Neural cell (in vitro differentiated cells): ENCODE measurements around the gene GRM1.

ENCODE experiments used
- CTCF ChIP-seq: fragments of 450-650 bp; IDR thresholded peaks from 2 replicates; pipeline ENCODE4 v1.5.1; 2014; ENCODE audit warnings: antibody characterized with exemption, mild to moderate bottlenecking, moderate library complexity; ENCODE audit not compliant: poor library complexity, severe bottlenecking
- EZH2 ChIP-seq: fragments of 200-600, 300-800 bp; shearing (Covaris generic), sonication (generic); IDR thresholded peaks from 2 replicates; pipeline ENCODE4 v1.6.1; 2014; ENCODE audit warnings: antibody characterized with exemption, low read length, borderline replicate concordance, mild to moderate bottlenecking; ENCODE audit not compliant: insufficient read depth, poor library complexity, severe bottlenecking
- TAF1 ChIP-seq: IDR thresholded peaks from 2 replicates; pipeline ENCODE4 v1.6.1; 2012; ENCODE audit warnings: low read depth

- no peak for TF ChIP-seq CTCF
- TF ChIP-seq TAF1: no peak
- TF ChIP-seq EZH2: no peak
These were observed 236.2 kb downstream of the GRM1 start for GRCh38 chr6:146265056-146265455.
